Kidney (tissue), 14 donors: ENCODE results near the gene U2AF1L4. TPM values are rescaled to one million over a fixed set of nuclear protein-coding genes. Genes with fewer than 3 reads are reported as not detected.

ENCODE experiments used
- DNase-seq, 5 donors: peaks; one replicate each; pipeline ENCODE4 v3.0.0-alpha.2; 2013 to 2020
- FAIRE-seq: peaks from 2 replicates; lab custom pipeline; 2012; peaks lifted over from hg19 to GRCh38; lab: Jason Lieb, UNC
- H3K27ac ChIP-seq, 2 donors: one replicate each; pipeline ENCODE4 v1.7.0; 2013; ENCODE audit warnings: low read depth in 2 of 2, low read length in 2 of 2, inconsistent platforms in 1 of 2
- H3K27me3 ChIP-seq: one replicate; pipeline ENCODE4 v1.7.1; 2013; ENCODE audit warnings: low read length, inconsistent platforms; ENCODE audit not compliant: control insufficient read depth, insufficient read depth
- H3K36me3 ChIP-seq, 3 donors: one replicate each; pipeline versions ENCODE4 v1.7.0 to v1.7.1; 2013; ENCODE audit warnings: low read length in 3 of 3, control low read depth in 1 of 3, inconsistent platforms in 1 of 3; ENCODE audit not compliant: insufficient read depth in 3 of 3, control insufficient read depth in 2 of 3
- H3K4me1 ChIP-seq, 3 donors: one replicate each; pipeline versions ENCODE4 v1.7.0 to v1.7.1; 2013; ENCODE audit warnings: low read length in 3 of 3, inconsistent platforms in 1 of 3, low read depth in 1 of 3; ENCODE audit not compliant: control insufficient read depth in 2 of 3, insufficient read depth in 2 of 3
- H3K4me3 ChIP-seq, 3 donors: one replicate each; pipeline versions ENCODE4 v1.7.0 to v1.8.1; 2013; ENCODE audit warnings: low read length in 3 of 3, control low read depth in 1 of 3, inconsistent platforms in 1 of 3
- H3K9ac ChIP-seq, 3 donors: one replicate each; pipeline versions ENCODE4 v1.7.0 to v1.7.1; 2013; ENCODE audit warnings: low read length in 3 of 3, control low read depth in 1 of 3, inconsistent platforms in 1 of 3
- H3K9me3 ChIP-seq, 3 donors: one replicate each; pipeline versions ENCODE4 v1.7.0 to v1.7.1; 2013; ENCODE audit warnings: low read length in 3 of 3, control low read depth in 1 of 3, inconsistent platforms in 1 of 3; ENCODE audit not compliant: control insufficient read depth in 2 of 3, insufficient read depth in 1 of 3
- CTCF ChIP-seq: IDR thresholded peaks from 3 replicates; pipeline ENCODE4 v1.5.1; 2012; ENCODE audit warnings: mild to moderate bottlenecking, moderate library complexity, borderline replicate concordance; ENCODE audit not compliant: insufficient read depth; ENCODE audit errors: extremely low read depth
- intact Hi-C: fragments of 100-400 bp; cut with DNase I; formaldehyde crosslinking; loops from one replicate; pipeline ENCODE4 v1.11.1; 2022
- polyA plus RNA-seq: library from polyadenylated mRNA; stranded (reverse); fragments of 350-450 nt; fragmentation: Illumina TruSeq; extraction: RNeasy Lipid Tissue Mini Kit (QIAGEN cat#74804); gene quantifications from one replicate; pipeline ENCODE4 v1.2.3, GENCODE V29; 2014; ENCODE audit warnings: low read depth, low replicate concordance; ENCODE audit not compliant: insufficient read depth
- total RNA-seq: library from RNA; stranded (reverse); fragmentation: NEBNext Ultra II Directional; extraction: Animal tissue kit (Norgen Biotek cat#: 25700); gene quantifications from one replicate; pipeline ENCODE4 v1.2.1, GENCODE V29; 2021
- donor health status: control.
- donor health status: control.
- donor health status: control.
- donor health status: control.
- donor health status: control.
- donor health status: DM: yes; HTN: yes; CAD: no.
- donor health status: Normal renal cell carcinoma (clear cell type).

U2AF1L4 gene
- total and polyA plus RNA-seq, 2 donors from 2014 or later, result 27.4 to 47.7 TPM

- intact Hi-C loops, result no loop called here
- FAIRE-seq, result no peak
- peaks cover 0 to 3% (median 0%) of the 10 kb centered on the region in 3 donors for H3K4me1 ChIP-seq
- no peak for TF ChIP-seq CTCF
- no peak for DNase-seq
- no peak overlapping the region for H3K9ac ChIP-seq
- no peaks in the 10 kb centered on the region for H3K9me3 ChIP-seq
- H3K36me3 ChIP-seq, result peaks cover 2 to 45% (median 24%) of the 10 kb centered on the region in 3 donors
- H3K4me3 ChIP-seq, result no peak overlapping the region
- H3K27me3 ChIP-seq, result no peaks in the 10 kb centered on the region
- no peak overlapping the region for H3K27ac ChIP-seq
Measured at GRCh38 chr19:35734889-35735288, 10.3 kb downstream of the U2AF1L4 start.

GRCh38 chr19:35734273-35734672, 10.9 kb downstream of the U2AF1L4 start:
- peaks cover 2 to 52% (median 29%) of the 10 kb centered on the region in 3 donors for H3K36me3 ChIP-seq
- no peak overlapping the region for H3K4me3 ChIP-seq
- FAIRE-seq, result no peak

GRCh38 chr19:35733180-35734125, 11.8 kb downstream of the U2AF1L4 start:
- Histone ChIP-seq H3K27ac (no peak overlapping the region), H3K4me1 (no peaks in the 10 kb centered on the region), H3K27me3 (no peaks in the 10 kb centered on the region), H3K36me3 (peaks cover 2 to 58% (median 36%) of the 10 kb centered on the region in 3 donors), H3K4me3 (no peak overlapping the region), H3K9ac (no peak overlapping the region), H3K9me3 (no peaks in the 10 kb centered on the region)
- no peak for TF ChIP-seq CTCF
- no peak for FAIRE-seq
- intact Hi-C loops, result no loop called here
- peak in 1 of 5 donors; percentile 75 for DNase-seq

More at GRCh38 chr19:35734273-35734672, 10.9 kb downstream of the U2AF1L4 start:
- no peak overlapping the region for H3K27ac ChIP-seq
- no peak overlapping the region for H3K9ac ChIP-seq
- no peak for DNase-seq
- intact Hi-C loops, result no loop called here
- H3K27me3 ChIP-seq, result no peaks in the 10 kb centered on the region
- no peaks in the 10 kb centered on the region for H3K9me3 ChIP-seq
- no peaks in the 10 kb centered on the region for H3K4me1 ChIP-seq
- no peak for TF ChIP-seq CTCF
